SK-N-SH treated with all-trans-retinoic acid at 6 μM for 48 hours (cell line): ENCODE results near the gene PRKG1.

Experiments used
- ATAC-seq: fragments of 200-7000 bp; cut with Tn5 transposase; 3 replicates; pipeline ENCODE4 v1.9.1; 2020; ENCODE audit warnings: mild to moderate bottlenecking, moderate library complexity
- ARNTL ChIP-seq: fragments of 450-650 bp; formaldehyde crosslinking; IDR thresholded peaks from 2 replicates; pipeline ENCODE4 v1.5.0; 2020; ENCODE audit warnings: low read depth, mild to moderate bottlenecking, moderate library complexity, borderline replicate concordance
- BACH2 ChIP-seq: fragments of 250-450 bp; sonication (Bioruptor Pico); IDR thresholded peaks from 2 replicates; pipeline ENCODE4 v1.9.0; 2021; ENCODE audit warnings: mild to moderate bottlenecking, borderline replicate concordance
- CREB5 ChIP-seq: fragments of 250-450 bp; sonication (Bioruptor Pico); IDR thresholded peaks from 2 replicates; pipeline ENCODE4 v1.5.1; 2020; ENCODE audit warnings: low read depth, mild to moderate bottlenecking, moderate library complexity
- CSDC2 ChIP-seq: fragments of 250-450 bp; sonication (Bioruptor Pico); IDR thresholded peaks from 2 replicates; pipeline ENCODE4 v1.5.0; 2020; ENCODE audit warnings: mild to moderate bottlenecking, moderate library complexity
- CSRNP3 ChIP-seq: fragments of 250-450 bp; sonication (Bioruptor Pico); IDR thresholded peaks from 2 replicates; pipeline ENCODE4 v1.5.1; 2021; ENCODE audit warnings: mild to moderate bottlenecking, moderate library complexity
- ESRRG ChIP-seq: fragments of 250-450 bp; sonication (Bioruptor Pico); IDR thresholded peaks from 2 replicates; pipeline ENCODE4 v1.6.1; 2021; ENCODE audit warnings: mild to moderate bottlenecking
- GLIS3 ChIP-seq: fragments of 250-450 bp; sonication (Bioruptor Pico); IDR thresholded peaks from 2 replicates; pipeline ENCODE4 v1.5.0; 2020; ENCODE audit warnings: mild to moderate bottlenecking, moderate library complexity
- ISL1 ChIP-seq: fragments of 250-450 bp; sonication (Bioruptor Pico); IDR thresholded peaks from 2 replicates; pipeline ENCODE4 v2.1.2; 2022; ENCODE audit warnings: mild to moderate bottlenecking, moderate library complexity
- OSR1 ChIP-seq: fragments of 250-450 bp; sonication (Bioruptor Pico); IDR thresholded peaks from 2 replicates; pipeline ENCODE4 v1.8.0; 2022; ENCODE audit warnings: moderate library complexity, mild to moderate bottlenecking, inconsistent platforms
- PATZ1 ChIP-seq: fragments of 250-450 bp; sonication (Bioruptor Pico); IDR thresholded peaks from 2 replicates; pipeline ENCODE4 v1.8.0; 2020; ENCODE audit warnings: mild to moderate bottlenecking, moderate library complexity, borderline replicate concordance
- RARB ChIP-seq: fragments of 250-450 bp; sonication (Bioruptor Pico); IDR thresholded peaks from 2 replicates; pipeline ENCODE4 v1.8.0; 2021; ENCODE audit warnings: mild to moderate bottlenecking, moderate library complexity
- SNAI2 ChIP-seq: fragments of 250-450 bp; sonication (Bioruptor Pico); IDR thresholded peaks from 2 replicates; pipeline ENCODE4 v1.5.0; 2020; ENCODE audit warnings: mild to moderate bottlenecking, moderate library complexity
- TCF4 ChIP-seq: fragments of 250-450 bp; sonication (Bioruptor Pico); IDR thresholded peaks from 2 replicates; pipeline ENCODE4 v1.8.0; 2021; ENCODE audit warnings: mild to moderate bottlenecking, moderate library complexity, borderline replicate concordance
- TOX ChIP-seq: fragments of 250-450 bp; sonication (Bioruptor Pico); IDR thresholded peaks from 2 replicates; pipeline ENCODE4 v1.8.0; 2021; ENCODE audit warnings: mild to moderate bottlenecking, moderate library complexity, borderline replicate concordance
- TSHZ2 ChIP-seq: fragments of 250-450 bp; sonication (Bioruptor Pico); IDR thresholded peaks from 2 replicates; pipeline ENCODE4 v1.5.0; 2020; ENCODE audit warnings: mild to moderate bottlenecking, moderate library complexity
- ZC3H10 ChIP-seq: fragments of 250-450 bp; sonication (Bioruptor Pico); IDR thresholded peaks from 2 replicates; pipeline ENCODE4 v1.5.1; 2021; ENCODE audit warnings: mild to moderate bottlenecking, moderate library complexity
- ZFP3 ChIP-seq: fragments of 250-450 bp; sonication (Bioruptor Pico); IDR thresholded peaks from 2 replicates; pipeline ENCODE4 v1.5.0; 2020; ENCODE audit warnings: mild to moderate bottlenecking, moderate library complexity
- ZFP30 ChIP-seq: fragments of 450-650 bp; formaldehyde crosslinking; IDR thresholded peaks from 2 replicates; pipeline ENCODE4 v1.5.0; 2022; ENCODE audit warnings: mild to moderate bottlenecking, moderate library complexity
- ZNF565 ChIP-seq: fragments of 450-650 bp; formaldehyde crosslinking; conservative IDR thresholded peaks from 2 replicates; pipeline ENCODE4 v1.5.0; 2020; ENCODE audit warnings: low read depth, mild to moderate bottlenecking, moderate library complexity
- ZNF70 ChIP-seq: fragments of 450-650 bp; formaldehyde crosslinking; IDR thresholded peaks from 2 replicates; pipeline ENCODE4 v1.5.0; 2020; ENCODE audit warnings: mild to moderate bottlenecking, moderate library complexity
- ZNF8 ChIP-seq: fragments of 450-650 bp; formaldehyde crosslinking; IDR thresholded peaks from 2 replicates; pipeline ENCODE4 v1.5.0; 2020; ENCODE audit warnings: mild to moderate bottlenecking, moderate library complexity

PRKG1 gene

GRCh38 chr10:51649064-51649463 is 574.8 kb downstream of the PRKG1 start:
- ATAC-seq, result peak; percentile 41; the same call in 1 of the 3 replicates
- no peak for TF ChIP-seq PATZ1 (CRISPR knock-in tag)
- TF ChIP-seq CSDC2 (CRISPR knock-in tag), result no peak
- no peak for TF ChIP-seq GLIS3 (CRISPR knock-in tag)
- no peak for TF ChIP-seq ZFP3 (CRISPR knock-in tag)
- TF ChIP-seq SNAI2 (CRISPR knock-in tag), result no peak
- no peak for TF ChIP-seq ZNF70 (CRISPR knock-in tag)
- TF ChIP-seq RARB (CRISPR knock-in tag), result no peak
- no peak for TF ChIP-seq ZC3H10 (CRISPR knock-in tag)
- no peak for TF ChIP-seq CSRNP3 (CRISPR knock-in tag)
- no peak for TF ChIP-seq ARNTL
- TF ChIP-seq ZFP30 (CRISPR knock-in tag), result no peak
- TF ChIP-seq CREB5 (CRISPR knock-in tag), result no peak
- TF ChIP-seq OSR1 (CRISPR knock-in tag), result no peak
- TF ChIP-seq BACH2 (CRISPR knock-in tag), result no peak
- no peak for TF ChIP-seq TCF4
- TF ChIP-seq TSHZ2 (CRISPR knock-in tag), result no peak
- TF ChIP-seq ESRRG (CRISPR knock-in tag), result no peak
- TF ChIP-seq ZNF565, result no peak

- TF ChIP-seq RARB (CRISPR knock-in tag) (no peak), ZNF8 (CRISPR knock-in tag) (no peak), TOX (CRISPR knock-in tag) (peak; percentile 34; the same call in 1 of the 2 replicates), ISL1 (CRISPR knock-in tag) (0 out of 2 replicates have a peak, but pooled peaks have one; percentile 6)
Measured at GRCh38 chr10:51651063-51651462, 576.8 kb downstream of the PRKG1 start.

GRCh38 chr10:51653025-51653424 is 578.7 kb downstream of the PRKG1 start:
- TF ChIP-seq PATZ1 (CRISPR knock-in tag) (0 out of 2 replicates have a peak, but pooled peaks have one; percentile 17), ISL1 (CRISPR knock-in tag) (peak; percentile 45), SNAI2 (CRISPR knock-in tag) (no peak)
- ATAC-seq, result peak; percentile 77

More at GRCh38 chr10:51651063-51651462, 576.8 kb downstream of the PRKG1 start:
- ATAC-seq, result peak; percentile 23; the same call in 2 of the 3 replicates
